Stimulated activated CD4-positive, alpha-beta T cell treated with anti-CD3 and anti-CD28 coated beads, Interleukin-12 subunit alpha, Interleukin-12 subunit beta, amount 100 ng/mL, for 24 hours (primary cell): Measurements from ENCODE around the gene PRR20C.
"Not testable (repeated sequence)": the region's sequence is repeated elsewhere in the genome, so short reads cannot be mapped to it uniquely, and the experiment has no call there.

ENCODE experiments used
- DNase-seq, 2 experiments: peaks; one replicate each; pipeline ENCODE4 v3.0.0-alpha.2; 2020; ENCODE audit warnings: low read depth in 2 of 2

Gene PRR20C

DNA sequence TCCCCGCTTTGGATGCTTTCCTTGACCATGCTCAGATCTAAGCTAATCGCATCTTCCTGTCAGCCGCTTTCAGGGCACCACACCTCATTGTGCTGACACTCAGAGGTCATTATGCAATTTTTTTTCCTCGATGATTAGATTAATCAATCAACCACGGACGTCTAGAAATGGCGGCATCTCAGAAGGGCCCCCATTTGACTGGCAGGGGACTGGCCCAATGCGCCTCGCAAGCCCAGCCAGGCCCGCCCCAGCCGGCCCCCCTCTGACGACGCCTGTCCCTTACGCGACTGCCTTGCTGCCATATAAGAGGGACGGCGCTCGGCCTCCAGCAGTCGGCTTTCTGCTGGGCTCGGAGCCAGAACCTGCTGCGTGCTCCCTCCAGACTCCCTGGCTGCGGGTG lies at the start of gene PRR20C:
Gene PRR20C, plus strand, starts transcription at position 301 of the 400 bp plus-strand sequence. CDS start 387 bp downstream, outside the sequence.
- DNase-seq, result not testable (repeated sequence)

DNA sequence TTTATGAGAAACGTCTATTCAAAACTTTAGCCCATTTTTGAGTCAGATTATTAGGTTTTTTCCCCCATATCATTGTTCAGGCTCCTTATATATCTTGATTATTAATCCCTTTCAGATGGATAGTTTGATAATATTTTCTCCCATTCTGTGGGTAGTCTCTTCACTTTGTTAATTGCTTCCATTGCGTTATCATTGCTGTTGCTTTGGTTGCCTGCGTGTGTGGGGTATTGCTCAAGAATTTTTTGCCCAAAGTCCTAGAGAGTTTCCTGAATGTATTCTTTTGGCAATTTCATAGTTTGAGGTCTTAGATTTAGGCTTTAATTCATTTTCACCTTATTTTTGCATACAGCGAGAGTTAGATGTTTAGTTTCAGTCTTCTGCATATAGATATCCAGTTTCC lies 38.9 kb upstream of the PRR20C start:
- DNase-seq, result no peak

DNA sequence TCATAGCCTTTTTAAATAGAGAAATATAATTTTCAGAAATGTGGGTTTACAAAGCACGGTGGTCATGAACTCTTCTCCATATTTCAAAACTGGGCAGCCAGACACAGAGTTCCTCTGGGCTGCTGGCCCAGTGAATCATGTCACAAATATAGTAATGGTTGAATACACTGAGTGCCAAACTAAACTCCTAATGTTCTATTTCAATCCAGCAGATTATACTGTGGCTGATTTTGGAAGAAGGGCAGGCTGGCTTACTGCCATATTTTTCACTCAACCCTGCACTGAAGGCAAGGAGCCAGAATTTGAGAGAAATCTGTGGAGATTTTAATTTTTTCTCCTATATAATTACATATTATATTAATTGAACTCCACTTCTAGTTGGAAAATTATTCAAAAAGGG lies 30.2 kb upstream of the PRR20C start:
- DNase-seq, result no peak

DNA sequence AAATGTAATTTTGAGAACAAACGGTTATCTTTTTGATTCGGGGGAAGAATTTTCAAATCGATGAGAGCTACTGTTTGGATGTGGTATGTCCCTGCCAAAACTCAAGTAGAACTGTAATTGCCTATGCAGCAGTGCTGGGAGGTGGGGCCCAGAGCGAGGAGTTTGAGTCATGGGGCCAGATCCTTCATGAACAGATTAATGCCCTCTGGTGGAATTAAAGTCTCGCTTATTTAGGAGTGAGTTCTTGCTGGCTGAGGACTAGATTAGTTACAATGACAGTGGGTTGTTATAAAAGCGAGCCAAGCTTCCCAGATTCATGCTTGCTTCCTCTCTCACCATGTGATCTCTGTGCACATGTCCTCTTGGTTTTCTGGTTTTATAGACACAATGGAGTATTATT lies 25.0 kb upstream of the PRR20C start:
- DNase-seq, result no peak

DNA sequence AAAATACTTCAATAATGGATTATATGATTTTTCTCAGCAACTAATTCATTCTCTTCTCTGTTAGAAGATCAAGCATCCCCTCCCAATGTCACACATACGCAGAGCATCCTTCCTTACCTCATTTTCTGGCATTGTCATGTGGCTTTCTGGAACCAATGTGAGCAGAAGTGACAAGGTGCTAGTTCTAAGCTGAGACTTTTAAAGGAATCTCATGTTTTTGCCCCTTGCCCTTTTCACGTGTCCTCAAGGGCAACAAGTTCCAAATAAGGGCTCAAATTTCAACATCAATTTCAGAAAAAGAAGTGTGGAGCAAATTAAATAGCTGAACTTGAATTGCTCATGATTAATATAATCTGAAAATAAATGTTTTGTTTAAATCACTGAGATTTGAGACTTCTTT lies 17.8 kb upstream of the PRR20C start:
- DNase-seq, result no peak

DNA sequence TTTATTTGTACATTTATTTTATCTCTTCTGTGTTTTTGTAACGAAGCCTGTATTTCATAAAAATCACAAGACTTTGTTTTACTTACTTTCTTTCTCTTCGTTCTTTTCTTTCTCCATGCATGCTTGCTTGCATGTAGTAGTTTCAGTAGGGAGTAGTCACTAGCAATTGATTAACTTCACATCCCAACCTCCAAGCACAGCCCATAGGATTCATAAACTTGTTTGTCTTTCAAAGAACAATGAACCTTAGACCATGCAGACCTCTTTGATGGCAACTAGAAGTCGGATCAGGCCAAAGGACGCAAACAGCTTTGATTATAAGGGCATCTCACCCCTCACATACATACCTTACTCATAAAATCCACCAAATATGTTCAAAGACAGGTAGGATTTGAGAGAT lies 16.3 kb upstream of the PRR20C start:
- no peak for DNase-seq

DNA sequence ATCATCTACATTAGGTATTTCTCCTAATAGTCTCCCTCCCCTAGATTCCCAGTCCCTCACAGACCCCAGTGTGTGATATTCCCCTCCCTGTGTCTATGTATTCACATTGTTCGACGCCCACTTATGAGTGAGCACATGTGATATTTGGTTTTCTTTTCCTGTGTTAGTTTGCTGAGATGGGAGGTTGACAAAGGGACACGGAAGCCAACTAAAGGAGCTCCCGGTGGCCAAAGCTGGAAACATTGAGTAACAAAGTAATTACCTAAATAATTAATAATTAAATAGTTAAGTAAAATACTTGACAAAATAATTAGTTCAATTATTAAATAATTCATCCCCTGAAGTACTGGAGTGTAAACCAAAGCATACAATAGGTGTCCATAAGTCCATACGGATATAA lies 14.9 kb upstream of the PRR20C start:
- no peak for DNase-seq

DNA sequence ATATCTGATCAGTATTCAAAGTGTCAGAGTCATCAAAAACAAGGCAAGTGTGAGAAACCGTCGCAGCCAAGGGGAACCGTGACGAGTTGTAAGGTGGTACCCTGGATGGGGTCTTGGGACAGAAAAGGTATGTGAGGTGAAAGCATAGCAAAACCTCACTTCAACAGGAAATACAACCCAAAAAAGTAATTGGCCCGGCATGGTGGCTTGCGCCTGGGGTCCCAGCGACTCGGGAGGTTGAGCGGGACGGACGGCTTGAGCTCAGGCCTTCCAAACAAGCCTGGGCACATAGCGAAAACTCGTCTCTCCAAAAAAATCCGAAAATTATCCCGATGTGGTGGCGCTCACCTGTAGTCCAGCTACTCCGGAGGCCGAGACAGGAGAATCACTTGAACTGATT lies 14.1 kb upstream of the PRR20C start:
- not testable (repeated sequence) for DNase-seq

DNA sequence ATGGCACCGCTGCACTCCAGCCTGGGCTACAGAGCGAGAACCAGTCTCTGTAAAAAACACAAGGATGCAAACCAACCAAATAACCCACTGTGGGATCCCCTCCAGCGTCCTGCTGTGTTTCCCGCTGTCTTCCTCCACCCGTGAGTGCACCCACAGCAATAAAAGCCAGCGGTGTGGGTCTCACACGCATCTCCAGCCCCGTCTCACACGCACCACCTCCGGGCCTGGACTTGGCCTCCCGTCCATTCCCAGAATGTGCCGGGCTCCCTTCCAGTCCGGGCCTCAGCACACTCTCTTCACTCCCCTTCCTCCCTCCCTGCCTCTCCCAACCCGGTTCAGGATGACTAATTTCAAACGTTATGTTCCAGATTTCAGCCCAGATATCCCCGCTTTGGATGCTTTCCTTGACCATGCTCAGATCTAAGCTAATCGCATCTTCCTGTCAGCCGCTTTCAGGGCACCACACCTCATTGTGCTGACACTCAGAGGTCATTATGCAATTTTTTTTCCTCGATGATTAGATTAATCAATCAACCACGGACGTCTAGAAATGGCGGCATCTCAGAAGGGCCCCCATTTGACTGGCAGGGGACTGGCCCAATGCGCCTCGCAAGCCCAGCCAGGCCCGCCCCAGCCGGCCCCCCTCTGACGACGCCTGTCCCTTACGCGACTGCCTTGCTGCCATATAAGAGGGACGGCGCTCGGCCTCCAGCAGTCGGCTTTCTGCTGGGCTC lies 13.5 kb upstream of the PRR20C start, which contains the start of gene PRR20A:
Gene PRR20A, plus strand, starts transcription at position 684 of the 734 bp plus-strand sequence. CDS start 387 bp downstream, outside the sequence.
- not testable (repeated sequence) for DNase-seq

DNA sequence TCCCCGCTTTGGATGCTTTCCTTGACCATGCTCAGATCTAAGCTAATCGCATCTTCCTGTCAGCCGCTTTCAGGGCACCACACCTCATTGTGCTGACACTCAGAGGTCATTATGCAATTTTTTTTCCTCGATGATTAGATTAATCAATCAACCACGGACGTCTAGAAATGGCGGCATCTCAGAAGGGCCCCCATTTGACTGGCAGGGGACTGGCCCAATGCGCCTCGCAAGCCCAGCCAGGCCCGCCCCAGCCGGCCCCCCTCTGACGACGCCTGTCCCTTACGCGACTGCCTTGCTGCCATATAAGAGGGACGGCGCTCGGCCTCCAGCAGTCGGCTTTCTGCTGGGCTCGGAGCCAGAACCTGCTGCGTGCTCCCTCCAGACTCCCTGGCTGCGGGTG lies 6.7 kb upstream of the PRR20C start, which contains the start of gene PRR20B:
Gene PRR20B, plus strand, starts transcription at position 301 of the 400 bp plus-strand sequence. CDS start 387 bp downstream, outside the sequence.
- DNase-seq, result not testable (repeated sequence)

DNA sequence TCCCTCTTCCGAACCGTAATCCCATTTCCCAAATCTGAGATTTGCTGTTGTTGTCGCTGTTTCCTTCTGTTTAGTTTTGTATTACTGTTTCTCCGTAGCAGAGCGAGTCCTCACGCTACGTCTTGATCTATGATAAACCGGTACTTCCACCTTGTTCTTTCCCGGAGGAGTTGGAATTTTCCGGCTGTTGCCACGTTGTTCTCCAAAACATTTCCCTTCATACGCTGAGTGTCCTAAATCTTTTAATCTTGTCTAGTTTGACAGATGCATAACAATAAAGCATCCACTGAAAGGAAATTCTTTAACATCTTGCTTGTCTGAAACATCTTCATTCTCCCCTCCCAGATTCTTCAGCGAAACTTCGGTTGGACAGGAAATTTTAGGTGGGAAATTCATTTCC lies 5.8 kb upstream of the PRR20C start:
- DNase-seq, result not testable (repeated sequence)

DNA sequence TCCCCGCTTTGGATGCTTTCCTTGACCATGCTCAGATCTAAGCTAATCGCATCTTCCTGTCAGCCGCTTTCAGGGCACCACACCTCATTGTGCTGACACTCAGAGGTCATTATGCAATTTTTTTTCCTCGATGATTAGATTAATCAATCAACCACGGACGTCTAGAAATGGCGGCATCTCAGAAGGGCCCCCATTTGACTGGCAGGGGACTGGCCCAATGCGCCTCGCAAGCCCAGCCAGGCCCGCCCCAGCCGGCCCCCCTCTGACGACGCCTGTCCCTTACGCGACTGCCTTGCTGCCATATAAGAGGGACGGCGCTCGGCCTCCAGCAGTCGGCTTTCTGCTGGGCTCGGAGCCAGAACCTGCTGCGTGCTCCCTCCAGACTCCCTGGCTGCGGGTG lies 6.5 kb downstream of the PRR20C start, which contains the start of gene PRR20D:
Gene PRR20D, plus strand, starts transcription at position 301 of the 400 bp plus-strand sequence. CDS start 387 bp downstream, outside the sequence.
- DNase-seq, result not testable (repeated sequence)

DNA sequence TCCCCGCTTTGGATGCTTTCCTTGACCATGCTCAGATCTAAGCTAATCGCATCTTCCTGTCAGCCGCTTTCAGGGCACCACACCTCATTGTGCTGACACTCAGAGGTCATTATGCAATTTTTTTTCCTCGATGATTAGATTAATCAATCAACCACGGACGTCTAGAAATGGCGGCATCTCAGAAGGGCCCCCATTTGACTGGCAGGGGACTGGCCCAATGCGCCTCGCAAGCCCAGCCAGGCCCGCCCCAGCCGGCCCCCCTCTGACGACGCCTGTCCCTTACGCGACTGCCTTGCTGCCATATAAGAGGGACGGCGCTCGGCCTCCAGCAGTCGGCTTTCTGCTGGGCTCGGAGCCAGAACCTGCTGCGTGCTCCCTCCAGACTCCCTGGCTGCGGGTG lies 13.0 kb downstream of the PRR20C start, which contains the start of gene PRR20E:
Gene PRR20E, plus strand, starts transcription at position 301 of the 400 bp plus-strand sequence. CDS start 387 bp downstream, outside the sequence.
- DNase-seq, result not testable (repeated sequence)

DNA sequence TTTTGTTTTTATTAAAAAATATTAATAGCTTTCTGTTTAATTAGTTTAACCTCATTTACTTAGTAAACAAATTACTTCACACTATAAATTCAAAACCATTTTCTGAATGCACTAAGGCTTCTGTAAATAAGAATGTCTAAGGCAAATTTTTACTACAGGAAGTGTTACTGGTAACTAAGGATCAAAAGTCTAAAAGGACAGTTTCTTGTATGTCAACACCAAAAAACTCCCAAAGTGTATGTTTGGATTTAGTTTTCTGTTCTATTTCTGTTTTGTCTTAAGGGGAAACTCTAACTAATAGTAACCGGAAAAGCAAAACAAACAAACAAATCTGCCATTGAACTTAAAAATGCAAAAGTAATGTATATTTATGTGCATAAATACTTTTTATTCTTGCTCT lies 37.8 kb downstream of the PRR20C start:
- no peak for DNase-seq
